Measurements from ENCODE around the gene RHOV. TPM values are rescaled to one million over a fixed set of nuclear protein-coding genes. Genes with fewer than 3 reads are reported as not detected.

RHOV gene
- total RNA-seq, 1 experiment from 2014 or later: 6.0 TPM

DNA sequence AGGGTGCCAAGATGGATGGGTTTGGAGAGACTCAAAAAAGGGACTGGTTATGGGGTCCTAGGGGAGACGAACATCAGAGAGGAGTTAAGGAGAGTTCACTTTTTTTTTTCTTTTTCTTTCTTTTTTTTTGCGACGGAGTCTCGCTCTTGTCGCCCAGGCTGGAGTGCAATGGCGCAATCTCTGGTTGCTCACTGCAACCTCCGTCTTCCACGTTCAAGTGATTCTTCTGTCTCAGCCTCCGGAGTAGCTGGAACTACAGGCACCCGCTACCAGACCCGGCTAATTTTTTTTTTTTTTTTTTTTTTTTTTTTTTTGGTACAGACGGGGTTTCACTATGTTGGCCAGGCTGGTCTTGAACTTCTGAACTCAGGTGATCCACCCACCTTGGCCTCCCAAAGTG, 29.0 kb downstream of the RHOV start (continued):
- TF ChIP-seq EZH2phosphoT487 (IDR thresholded peaks at IDR 0.05; ENCODE audit: borderline replicate concordance) (no peak), CBX3 (IDR thresholded peaks at IDR 0.05; ENCODE audit: low read depth) (no peak), JUND (IDR thresholded peaks at IDR 0.05) (no peak)

DNA sequence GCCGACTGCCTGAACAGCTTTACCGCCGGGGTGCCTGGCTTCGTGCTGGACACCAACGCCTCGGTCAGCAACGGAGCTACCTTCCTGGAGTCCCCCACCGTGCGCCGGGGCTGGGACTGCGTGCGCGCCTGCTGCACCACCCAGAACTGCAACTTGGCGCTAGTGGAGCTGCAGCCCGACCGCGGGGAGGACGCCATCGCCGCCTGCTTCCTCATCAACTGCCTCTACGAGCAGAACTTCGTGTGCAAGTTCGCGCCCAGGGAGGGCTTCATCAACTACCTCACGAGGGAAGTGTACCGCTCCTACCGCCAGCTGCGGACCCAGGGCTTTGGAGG, 29.4 kb downstream of the RHOV start:
- H3K27ac ChIP-seq (ENCODE audit: low read depth, low read length): peak overlapping the region; percentile 93
- intact Hi-C loops (cut with micrococcal nuclease): loop anchor here (2.0 kb wide), 1 partner anchor 58 kb away; no protein-coding TSS in a partner anchor
- ChIA-PET POLR2A (interaction anchor here (1.4 kb wide), 1 partner anchor 10 kb away, joined by 10 read pairs; no protein-coding TSS in a partner anchor), CTCF (interaction anchor here (0.6 to 5.2 kb wide), 4 partner anchors 13 to 51 kb away, joined by 3 to 61 read pairs (median 5); partner anchors contain the start of gene VPS18), RAD21 (ENCODE audit: low non-redundant PET in 1 of 2, low total read pairs in 2 of 2, uncharacterized antibody in 2 of 2, unreplicated experiment in 2 of 2) (no interaction called here)
- peak overlapping the region; percentile 77 for H3K9ac ChIP-seq (ENCODE audit: low read length)
- H3K9me2 ChIP-seq (ENCODE audit: insufficient read depth): no peaks in the 10 kb centered on the region
- no peaks in the 10 kb centered on the region; the same call in 1 of the 2 replicates for H4K20me1 ChIP-seq (ENCODE audit: insufficient read depth)
- peaks cover 5 to 9% of the 10 kb centered on the region in 2 experiments; a peak in 3 of 4 replicates for H3K36me3 ChIP-seq (ENCODE audit: control insufficient read depth in 1 of 2, insufficient read depth in 2 of 2, low read length in 2 of 2)
- TF ChIP-seq SRF (IDR thresholded peaks at IDR 0.05; ENCODE audit: low read depth) (no peak), JUND (IDR thresholded peaks at IDR 0.05) (no peak), CEBPB (IDR thresholded peaks at IDR 0.05; ENCODE audit: low read depth) (no peak), SP1 (IDR thresholded peaks at IDR 0.05; ENCODE audit: low read depth) (no peak), EZH2 (IDR thresholded peaks at IDR 0.05) (no peak), ZFX (IDR thresholded peaks at IDR 0.05) (no peak), ZNF274 (IDR thresholded peaks at IDR 0.05; ENCODE audit: low read depth, low read length) (no peak), YY1 (IDR thresholded peaks at IDR 0.05; ENCODE audit: extremely low read depth, insufficient replicate concordance, low read depth, low read length) (no peak)
- TF ChIP-seq, protein P1, sequence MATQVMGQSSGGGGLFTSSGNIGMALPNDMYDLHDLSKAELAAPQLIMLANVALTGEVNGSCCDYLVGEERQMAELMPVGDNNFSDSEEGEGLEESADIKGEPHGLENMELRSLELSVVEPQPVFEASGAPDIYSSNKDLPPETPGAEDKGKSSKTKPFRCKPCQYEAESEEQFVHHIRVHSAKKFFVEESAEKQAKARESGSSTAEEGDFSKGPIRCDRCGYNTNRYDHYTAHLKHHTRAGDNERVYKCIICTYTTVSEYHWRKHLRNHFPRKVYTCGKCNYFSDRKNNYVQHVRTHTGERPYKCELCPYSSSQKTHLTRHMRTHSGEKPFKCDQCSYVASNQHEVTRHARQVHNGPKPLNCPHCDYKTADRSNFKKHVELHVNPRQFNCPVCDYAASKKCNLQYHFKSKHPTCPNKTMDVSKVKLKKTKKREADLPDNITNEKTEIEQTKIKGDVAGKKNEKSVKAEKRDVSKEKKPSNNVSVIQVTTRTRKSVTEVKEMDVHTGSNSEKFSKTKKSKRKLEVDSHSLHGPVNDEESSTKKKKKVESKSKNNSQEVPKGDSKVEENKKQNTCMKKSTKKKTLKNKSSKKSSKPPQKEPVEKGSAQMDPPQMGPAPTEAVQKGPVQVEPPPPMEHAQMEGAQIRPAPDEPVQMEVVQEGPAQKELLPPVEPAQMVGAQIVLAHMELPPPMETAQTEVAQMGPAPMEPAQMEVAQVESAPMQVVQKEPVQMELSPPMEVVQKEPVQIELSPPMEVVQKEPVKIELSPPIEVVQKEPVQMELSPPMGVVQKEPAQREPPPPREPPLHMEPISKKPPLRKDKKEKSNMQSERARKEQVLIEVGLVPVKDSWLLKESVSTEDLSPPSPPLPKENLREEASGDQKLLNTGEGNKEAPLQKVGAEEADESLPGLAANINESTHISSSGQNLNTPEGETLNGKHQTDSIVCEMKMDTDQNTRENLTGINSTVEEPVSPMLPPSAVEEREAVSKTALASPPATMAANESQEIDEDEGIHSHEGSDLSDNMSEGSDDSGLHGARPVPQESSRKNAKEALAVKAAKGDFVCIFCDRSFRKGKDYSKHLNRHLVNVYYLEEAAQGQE (IDR thresholded peaks at IDR 0.05; ENCODE audit: low read depth): no peak
- TF ChIP-seq, protein P2, sequence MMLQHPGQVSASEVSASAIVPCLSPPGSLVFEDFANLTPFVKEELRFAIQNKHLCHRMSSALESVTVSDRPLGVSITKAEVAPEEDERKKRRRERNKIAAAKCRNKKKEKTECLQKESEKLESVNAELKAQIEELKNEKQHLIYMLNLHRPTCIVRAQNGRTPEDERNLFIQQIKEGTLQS (IDR thresholded peaks at IDR 0.05): no peak
- no peak overlapping the region for H2AFZ ChIP-seq (ENCODE audit: low read depth, low read length, poor library complexity, severe bottlenecking)
- peaks cover 37 to 50% of the 10 kb centered on the region in 2 experiments for H3K4me1 ChIP-seq (ENCODE audit: control insufficient read depth in 1 of 2, insufficient read depth in 2 of 2, low read length in 2 of 2)
- H3K4me2 ChIP-seq (ENCODE audit: low read length): peak overlapping the region; percentile 99
- H3K27me3 ChIP-seq (ENCODE audit: insufficient read depth, low read length): no peaks in the 10 kb centered on the region
- H3K4me3 ChIP-seq (replicated peaks in 1 of 2; ENCODE audit: low read depth in 1 of 2, low read length in 2 of 2): peak overlapping the region; percentile 79 to 95
- no peak for DNase-seq (ENCODE audit: low read depth, low spot score)
- no TSS peak for BruUV-seq (replicated peaks)
- ATAC-seq: no peak; the same call in 1 of the 2 replicates
- peaks cover 57% of the 10 kb centered on the region for H3K79me2 ChIP-seq (ENCODE audit: insufficient read depth, low read length)
- H3K9me3 ChIP-seq (ENCODE audit: control insufficient read depth in 1 of 2, insufficient read depth in 1 of 2, low read depth in 1 of 2, low read length in 2 of 2): no peaks in the 10 kb centered on the region
